Mammary epithelial cell (primary cell): ENCODE results near the gene ST6GALNAC2.

Experiments
- CTCF ChIP-seq, 2 donors: IDR thresholded peaks in 1 of 2; conservative IDR thresholded peaks in 1 of 2; 2 replicates each; pipeline ENCODE4 v1.5.1; 2011 to 2012; ENCODE audit warnings: inconsistent platforms in 2 of 2, low read length in 2 of 2, mild to moderate bottlenecking in 2 of 2, control low read depth in 1 of 2, low read depth in 1 of 2; ENCODE audit not compliant: insufficient read depth in 1 of 2; ENCODE audit errors: extremely low read depth in 1 of 2
- EZH2 ChIP-seq: IDR thresholded peaks from 2 replicates; pipeline ENCODE4 v1.6.1; 2012; ENCODE audit warnings: low read length, inconsistent platforms, borderline replicate concordance

DNA sequence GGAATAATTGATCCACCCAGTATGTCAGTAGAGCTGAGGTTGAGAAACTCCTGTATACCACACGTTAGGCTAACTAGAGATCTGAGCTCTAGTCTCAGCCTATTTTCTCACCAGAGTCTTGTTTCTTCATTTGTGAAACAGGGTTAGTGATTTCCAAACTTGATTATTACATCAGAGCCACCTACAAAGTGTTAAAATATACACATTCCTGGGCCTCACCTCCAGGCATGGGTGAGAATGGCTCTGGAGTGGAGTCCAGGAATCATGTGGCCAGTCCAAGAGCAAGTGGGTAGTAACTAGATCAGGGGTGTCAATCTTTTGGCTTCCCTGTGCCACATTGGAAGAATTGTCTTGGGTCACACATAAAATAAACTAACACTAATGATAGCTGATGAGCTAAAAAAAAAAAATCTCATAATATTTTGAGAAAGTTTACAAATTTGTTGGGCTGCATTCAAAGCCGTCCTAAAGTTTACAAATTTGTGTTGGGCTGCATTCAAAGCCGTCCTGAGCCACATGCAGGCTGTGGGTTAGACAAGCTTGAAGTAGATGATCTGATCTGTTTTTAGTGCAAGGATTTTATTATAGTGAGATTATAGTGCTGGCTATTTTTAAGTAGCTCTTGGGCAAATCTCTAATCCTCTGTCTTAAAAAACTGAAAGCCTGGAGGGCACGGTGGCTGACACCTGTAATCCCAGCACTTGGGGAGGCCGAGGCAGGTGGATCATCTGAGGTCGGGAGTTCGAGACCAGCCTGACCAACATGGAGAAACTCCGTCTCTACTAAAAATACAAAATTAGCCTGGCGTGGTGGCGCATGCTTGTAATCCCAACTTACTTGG, 25.4 kb downstream of the ST6GALNAC2 start:
- no peak for TF ChIP-seq CTCF (conservative IDR thresholded peaks at IDR 0.05 in 1 of 2, IDR thresholded peaks at IDR 0.05 in 1 of 2; ENCODE audit: extremely low read depth in 1 of 2, insufficient read depth in 1 of 2, low read depth in 1 of 2, low read length in 2 of 2)
- no peak for TF ChIP-seq EZH2
